Lower leg skin (tissue), 3 donors: ENCODE data around the gene PLCG2.

Experiments used
- POLR2A ChIP-seq, 2 donors: fragments of 450-650 bp; IDR thresholded peaks; one replicate each; pipeline ENCODE4 v1.6.1; 2016 to 2017; ENCODE audit warnings: antibody characterized with exemption in 2 of 2, mild to moderate bottlenecking in 1 of 2, moderate library complexity in 1 of 2
- TF ChIP-seq, protein P1 (sequence below), 3 donors: fragments of 450-650 bp; IDR thresholded peaks; one replicate each; pipeline ENCODE4 v1.5.1; 2016; ENCODE audit warnings: antibody characterized with exemption in 3 of 3, mild to moderate bottlenecking in 3 of 3, moderate library complexity in 2 of 3

DNA sequence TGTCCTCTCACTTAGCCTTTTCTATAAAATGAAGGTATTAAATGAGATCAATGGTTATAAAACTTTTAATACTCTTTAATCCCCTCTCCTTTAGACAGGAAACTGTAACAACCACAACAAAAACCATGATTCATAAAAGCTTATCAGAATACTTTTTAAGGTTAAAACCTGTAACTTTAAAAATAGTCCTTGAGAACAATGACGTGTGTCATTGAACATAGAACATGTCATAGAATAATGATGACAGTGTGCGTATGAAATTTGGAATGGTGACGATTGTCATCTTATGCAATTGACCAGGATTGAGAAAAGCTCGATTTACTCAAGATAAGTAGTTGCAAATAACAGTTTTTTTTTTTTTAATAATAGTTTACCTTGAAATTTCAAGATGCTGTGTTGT lies 94.1 kb downstream of the PLCG2 start:
- TF ChIP-seq, protein P1, sequence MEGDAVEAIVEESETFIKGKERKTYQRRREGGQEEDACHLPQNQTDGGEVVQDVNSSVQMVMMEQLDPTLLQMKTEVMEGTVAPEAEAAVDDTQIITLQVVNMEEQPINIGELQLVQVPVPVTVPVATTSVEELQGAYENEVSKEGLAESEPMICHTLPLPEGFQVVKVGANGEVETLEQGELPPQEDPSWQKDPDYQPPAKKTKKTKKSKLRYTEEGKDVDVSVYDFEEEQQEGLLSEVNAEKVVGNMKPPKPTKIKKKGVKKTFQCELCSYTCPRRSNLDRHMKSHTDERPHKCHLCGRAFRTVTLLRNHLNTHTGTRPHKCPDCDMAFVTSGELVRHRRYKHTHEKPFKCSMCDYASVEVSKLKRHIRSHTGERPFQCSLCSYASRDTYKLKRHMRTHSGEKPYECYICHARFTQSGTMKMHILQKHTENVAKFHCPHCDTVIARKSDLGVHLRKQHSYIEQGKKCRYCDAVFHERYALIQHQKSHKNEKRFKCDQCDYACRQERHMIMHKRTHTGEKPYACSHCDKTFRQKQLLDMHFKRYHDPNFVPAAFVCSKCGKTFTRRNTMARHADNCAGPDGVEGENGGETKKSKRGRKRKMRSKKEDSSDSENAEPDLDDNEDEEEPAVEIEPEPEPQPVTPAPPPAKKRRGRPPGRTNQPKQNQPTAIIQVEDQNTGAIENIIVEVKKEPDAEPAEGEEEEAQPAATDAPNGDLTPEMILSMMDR (IDR thresholded peaks at IDR 0.05): no peak
- no peak for TF ChIP-seq POLR2A (IDR thresholded peaks at IDR 0.05)
